NCI-H2107 treated with DMSO at 0.1 percent for 48 hours (cell line): ENCODE results near the gene DGKB.
A peak's percentile ranks its signal among the peaks of the same experiment; 100 is the strongest.

Experiments used
- DNase-seq: peaks from one replicate; lab custom pipeline; 2025; ENCODE audit not compliant: unreplicated experiment; lab: John Stamatoyannopoulos, UW

DGKB gene

GRCh38 chr7:14691034-14691433 lies 211.5 kb downstream of the DGKB start:
- no peak for DNase-seq

GRCh38 chr7:14690486-14690885 lies 212.1 kb downstream of the DGKB start:
- DNase-seq = no peak

- no peak for DNase-seq
Measured at GRCh38 chr7:14690075-14690474, 212.5 kb downstream of the DGKB start.

- no peak for DNase-seq
Measured at GRCh38 chr7:14688208-14688607, 214.3 kb downstream of the DGKB start.

- DNase-seq = no peak
Measured at GRCh38 chr7:14687777-14688176, 214.8 kb downstream of the DGKB start.

- no peak for DNase-seq
Measured at GRCh38 chr7:14687241-14687640, 215.3 kb downstream of the DGKB start.

GRCh38 chr7:14685167-14685566 lies 217.4 kb downstream of the DGKB start:
- DNase-seq = no peak

GRCh38 chr7:14682910-14683465 lies 219.6 kb downstream of the DGKB start:
- DNase-seq = no peak

GRCh38 chr7:14676896-14677295 lies 225.7 kb downstream of the DGKB start:
- DNase-seq = no peak

GRCh38 chr7:14673202-14673601 lies 229.3 kb downstream of the DGKB start:
- DNase-seq = no peak

- DNase-seq = no peak
Measured at GRCh38 chr7:14666913-14667312, 235.6 kb downstream of the DGKB start.

- DNase-seq = no peak
Measured at GRCh38 chr7:14666304-14666703, 236.2 kb downstream of the DGKB start.

GRCh38 chr7:14639801-14640200 lies 262.8 kb downstream of the DGKB start:
- peak; percentile 59 for DNase-seq

- no peak for DNase-seq
Measured at GRCh38 chr7:14639329-14639728, 263.2 kb downstream of the DGKB start.

GRCh38 chr7:14637968-14638367 lies 264.6 kb downstream of the DGKB start:
- no peak for DNase-seq

GRCh38 chr7:14635955-14636354 lies 266.6 kb downstream of the DGKB start:
- DNase-seq = no peak

- no peak for DNase-seq
Measured at GRCh38 chr7:14630048-14630447, 272.5 kb downstream of the DGKB start.

GRCh38 chr7:14628516-14628915 lies 274.0 kb downstream of the DGKB start:
- no peak for DNase-seq

GRCh38 chr7:14626076-14626475 lies 276.5 kb downstream of the DGKB start:
- DNase-seq = peak; percentile 79

- no peak for DNase-seq
Measured at GRCh38 chr7:14622559-14622958, 280.0 kb downstream of the DGKB start.

GRCh38 chr7:14606101-14606500 lies 296.4 kb downstream of the DGKB start:
- no peak for DNase-seq

GRCh38 chr7:14604606-14605005 lies 297.9 kb downstream of the DGKB start:
- DNase-seq = no peak

- DNase-seq = no peak
Measured at GRCh38 chr7:14602851-14603250, 299.7 kb downstream of the DGKB start.
